ENCODE measurements around the gene FOXP1.

DNA sequence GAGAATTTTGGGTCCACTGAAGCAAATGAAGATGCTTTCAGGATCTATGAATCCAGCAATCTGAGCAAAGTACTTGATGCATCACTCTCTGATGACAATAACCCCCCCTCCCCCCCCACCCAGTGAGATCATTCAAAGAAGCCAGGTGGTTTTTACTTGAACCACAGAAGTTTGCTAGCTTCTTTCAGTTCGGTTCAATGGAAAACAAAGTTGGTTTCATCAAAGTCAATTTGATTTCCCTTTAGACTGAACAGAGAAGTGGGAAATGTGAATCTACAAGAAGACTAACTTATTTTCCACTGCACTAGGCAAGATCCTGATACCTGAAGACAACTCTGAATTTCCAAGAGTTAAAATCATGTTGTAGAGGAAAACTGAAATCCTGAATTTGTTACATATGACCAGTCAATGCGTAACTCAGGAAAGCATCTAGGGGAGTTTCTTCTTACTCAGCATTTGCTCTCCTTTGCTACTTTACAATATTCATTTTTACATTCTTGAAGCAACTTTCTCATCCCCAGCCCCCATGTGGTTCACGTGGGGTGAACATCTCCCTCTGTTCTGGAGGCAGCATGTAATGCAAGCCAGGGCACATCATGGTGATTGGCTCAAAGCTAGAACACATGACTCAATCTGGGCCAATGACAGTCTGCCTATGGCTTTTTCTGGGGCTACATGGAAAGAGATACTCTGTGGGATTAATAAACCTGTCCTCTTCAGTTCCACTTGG lies 572.6 kb downstream of the FOXP1 start:
- TF ChIP-seq, protein P1, sequence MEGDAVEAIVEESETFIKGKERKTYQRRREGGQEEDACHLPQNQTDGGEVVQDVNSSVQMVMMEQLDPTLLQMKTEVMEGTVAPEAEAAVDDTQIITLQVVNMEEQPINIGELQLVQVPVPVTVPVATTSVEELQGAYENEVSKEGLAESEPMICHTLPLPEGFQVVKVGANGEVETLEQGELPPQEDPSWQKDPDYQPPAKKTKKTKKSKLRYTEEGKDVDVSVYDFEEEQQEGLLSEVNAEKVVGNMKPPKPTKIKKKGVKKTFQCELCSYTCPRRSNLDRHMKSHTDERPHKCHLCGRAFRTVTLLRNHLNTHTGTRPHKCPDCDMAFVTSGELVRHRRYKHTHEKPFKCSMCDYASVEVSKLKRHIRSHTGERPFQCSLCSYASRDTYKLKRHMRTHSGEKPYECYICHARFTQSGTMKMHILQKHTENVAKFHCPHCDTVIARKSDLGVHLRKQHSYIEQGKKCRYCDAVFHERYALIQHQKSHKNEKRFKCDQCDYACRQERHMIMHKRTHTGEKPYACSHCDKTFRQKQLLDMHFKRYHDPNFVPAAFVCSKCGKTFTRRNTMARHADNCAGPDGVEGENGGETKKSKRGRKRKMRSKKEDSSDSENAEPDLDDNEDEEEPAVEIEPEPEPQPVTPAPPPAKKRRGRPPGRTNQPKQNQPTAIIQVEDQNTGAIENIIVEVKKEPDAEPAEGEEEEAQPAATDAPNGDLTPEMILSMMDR (IDR thresholded peaks at IDR 0.05 in 4 of 5, conservative IDR thresholded peaks at IDR 0.05 in 1 of 5), result no peak
- no peak for TF ChIP-seq POLR2A (IDR thresholded peaks at IDR 0.05)
